ENCODE data around the gene FGF19. TPM values are rescaled to one million over a fixed set of nuclear protein-coding genes. Genes with fewer than 3 reads are reported as not detected.
A peak's percentile ranks its signal among the peaks of the same experiment; 100 is the strongest.

FGF19 gene
- total and polyA plus RNA-seq, 2 experiments from 2014 or later, result not detected

DNA sequence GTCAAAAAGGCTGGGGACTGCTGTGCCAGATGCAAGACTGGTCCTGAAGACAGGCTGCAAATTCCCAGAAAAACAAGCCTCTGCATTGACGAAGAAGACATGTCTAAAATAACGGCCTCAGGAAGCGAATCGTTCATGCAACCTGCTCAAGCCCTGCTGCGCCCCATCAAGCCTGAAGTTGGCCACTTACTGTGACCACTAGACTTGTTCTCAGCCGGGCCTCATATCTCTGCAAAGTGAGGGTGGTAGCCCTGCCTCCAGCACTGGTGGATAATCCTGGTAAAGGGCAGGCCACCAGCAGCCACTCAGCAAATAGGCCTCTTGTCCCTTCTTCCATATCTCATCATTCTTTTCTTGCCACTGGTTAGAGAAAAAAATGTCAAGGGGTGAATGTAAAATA lies 40.5 kb downstream of the FGF19 start:
- no peaks in the 10 kb centered on the region for H3K9me3 ChIP-seq (ENCODE audit: low read depth)
- no peak for DNase-seq
- H3K36me3 ChIP-seq (ENCODE audit: low read depth), result peaks cover 4% of the 10 kb centered on the region; the same call in 1 of the 2 replicates
- no peaks in the 10 kb centered on the region for H4K20me1 ChIP-seq (ENCODE audit: insufficient read depth)
- H2AFZ ChIP-seq, result no peak overlapping the region
- H3K9me2 ChIP-seq (ENCODE audit: insufficient read depth), result no peaks in the 10 kb centered on the region
- no peak overlapping the region for H3K4me3 ChIP-seq
- H3K4me2 ChIP-seq (ENCODE audit: unreplicated experiment), result no peak overlapping the region
- WGBS, 2 experiments (ENCODE audit: low coverage in 1 of 2, low lambda C conversion rate in 2 of 2, missing lambda C conversion rate in 2 of 2), result 94 to 98% methylated on average over 6 of the region's 6 CpGs
- H3K27me3 ChIP-seq (replicated peaks; ENCODE audit: insufficient read depth), result no peaks in the 10 kb centered on the region
- no peak for TF ChIP-seq EZH2 (IDR thresholded peaks at IDR 0.05; ENCODE audit: insufficient read depth, poor library complexity, severe bottlenecking)
- TF ChIP-seq EZH2phosphoT487 (IDR thresholded peaks at IDR 0.05; ENCODE audit: insufficient read depth, low read depth), result no peak
- no peak overlapping the region for H3K9ac ChIP-seq
- H3K4me1 ChIP-seq (ENCODE audit: insufficient read depth), result no peaks in the 10 kb centered on the region
- peaks cover 12% of the 10 kb centered on the region for H3K79me2 ChIP-seq (ENCODE audit: insufficient read depth)
- no peak overlapping the region for H3K27ac ChIP-seq
- in situ Hi-C loops (cut with MboI), result no loop called here
- 0 out of 2 replicates have a peak, but pooled peaks cover 5% of the 10 kb centered on the region for H3F3A ChIP-seq (ENCODE audit: insufficient read depth)

DNA sequence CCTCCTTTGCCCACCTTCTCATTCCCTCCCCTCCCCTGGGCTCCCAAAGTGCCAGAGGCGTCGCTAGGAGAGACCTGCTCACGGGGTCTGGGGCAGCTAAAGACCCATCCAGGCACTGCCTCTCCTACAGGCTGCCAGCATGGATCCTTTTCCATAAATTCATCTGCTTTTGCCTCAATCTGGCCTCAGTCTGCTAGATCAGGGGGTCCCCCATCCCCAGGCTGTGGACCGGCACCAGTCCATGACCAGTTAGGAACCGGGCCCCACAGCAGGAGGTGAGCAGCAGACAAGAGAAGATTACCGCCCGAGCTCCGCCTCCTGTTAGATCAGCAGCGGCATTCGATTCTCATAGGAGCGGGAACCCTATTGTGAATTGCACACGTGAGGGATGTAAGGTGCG lies 41.0 kb downstream of the FGF19 start:
- TF ChIP-seq EZH2phosphoT487 (IDR thresholded peaks at IDR 0.05; ENCODE audit: insufficient read depth, low read depth) (no peak), EZH2 (IDR thresholded peaks at IDR 0.05; ENCODE audit: insufficient read depth, poor library complexity, severe bottlenecking) (no peak)
- DNase-seq, result no peak
- Histone ChIP-seq H2AFZ (no peak overlapping the region), H3K9me2 (ENCODE audit: insufficient read depth) (no peaks in the 10 kb centered on the region), H3K4me1 (ENCODE audit: insufficient read depth) (no peaks in the 10 kb centered on the region), H3K4me2 (ENCODE audit: unreplicated experiment) (no peak overlapping the region), H3K27ac (no peak overlapping the region), H3K27me3 (replicated peaks; ENCODE audit: insufficient read depth) (no peaks in the 10 kb centered on the region), H3K9me3 (ENCODE audit: low read depth) (no peaks in the 10 kb centered on the region), H4K20me1 (ENCODE audit: insufficient read depth) (no peaks in the 10 kb centered on the region), H3K79me2 (ENCODE audit: insufficient read depth) (peaks cover 9% of the 10 kb centered on the region; the same call in 1 of the 2 replicates), H3K9ac (no peak overlapping the region), H3K4me3 (no peak overlapping the region), H3K36me3 (ENCODE audit: low read depth) (peaks cover 4% of the 10 kb centered on the region; the same call in 1 of the 2 replicates), H3F3A (ENCODE audit: insufficient read depth) (0 out of 2 replicates have a peak, but pooled peaks cover 5% of the 10 kb centered on the region)
- WGBS, 2 experiments (ENCODE audit: low coverage in 1 of 2, low lambda C conversion rate in 2 of 2, missing lambda C conversion rate in 2 of 2), result 91 to 93% methylated on average over 13 of the region's 13 CpGs
- in situ Hi-C loops (cut with MboI), result no loop called here

DNA sequence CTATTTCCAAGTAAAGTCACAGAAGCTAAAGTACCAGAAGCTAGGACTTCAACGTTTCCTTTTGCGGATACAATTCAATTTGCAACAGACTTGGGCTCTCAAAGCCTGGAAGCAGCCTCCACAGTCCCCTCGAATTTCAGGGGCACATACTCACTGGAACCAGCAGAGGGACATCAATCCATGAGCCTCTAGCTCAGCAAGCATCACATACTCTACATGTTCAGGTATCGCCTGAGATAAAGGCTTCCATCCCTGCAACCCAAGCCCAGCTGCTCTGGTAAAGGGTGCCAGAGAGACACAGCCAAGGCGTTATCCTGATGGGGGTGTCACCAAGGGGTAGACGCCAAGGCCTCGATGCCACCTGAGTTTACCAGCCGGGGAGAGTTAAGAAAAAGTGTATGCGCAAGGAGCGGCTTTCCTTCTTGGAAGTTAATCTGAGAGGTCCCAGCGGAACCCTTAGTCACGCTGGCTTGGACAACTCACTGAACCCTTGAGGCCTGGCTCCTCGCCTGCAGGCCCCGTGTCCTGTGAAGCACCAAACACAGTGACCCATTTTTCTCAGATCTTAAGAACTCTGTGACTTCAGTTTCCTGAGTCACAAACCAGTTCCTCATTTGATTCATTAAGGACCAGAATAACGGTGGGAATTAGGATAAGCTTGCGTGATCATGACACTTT lies 41.7 kb downstream of the FGF19 start:
- H4K20me1 ChIP-seq (ENCODE audit: insufficient read depth), result no peaks in the 10 kb centered on the region
- in situ Hi-C loops (cut with MboI), result no loop called here
- H3F3A ChIP-seq (ENCODE audit: insufficient read depth), result 0 out of 2 replicates have a peak, but pooled peaks cover 5% of the 10 kb centered on the region
- H3K4me3 ChIP-seq, result no peak overlapping the region
- 79% methylated on average over 16 of the region's 16 CpGs for WGBS, 2 experiments (ENCODE audit: low coverage in 1 of 2, low lambda C conversion rate in 2 of 2, missing lambda C conversion rate in 2 of 2)
- H3K9ac ChIP-seq, result no peak overlapping the region
- no peak overlapping the region for H3K27ac ChIP-seq
- H3K4me2 ChIP-seq (ENCODE audit: unreplicated experiment), result no peak overlapping the region
- no peak overlapping the region for H2AFZ ChIP-seq
- H3K27me3 ChIP-seq (replicated peaks; ENCODE audit: insufficient read depth), result no peaks in the 10 kb centered on the region
- H3K79me2 ChIP-seq (ENCODE audit: insufficient read depth), result peaks cover 6% of the 10 kb centered on the region; the same call in 1 of the 2 replicates
- peak; percentile 36 for DNase-seq
- no peaks in the 10 kb centered on the region for H3K36me3 ChIP-seq (ENCODE audit: low read depth)
- no peaks in the 10 kb centered on the region for H3K9me3 ChIP-seq (ENCODE audit: low read depth)
- no peaks in the 10 kb centered on the region for H3K9me2 ChIP-seq (ENCODE audit: insufficient read depth)
- H3K4me1 ChIP-seq (ENCODE audit: insufficient read depth), result no peaks in the 10 kb centered on the region
- TF ChIP-seq EZH2 (IDR thresholded peaks at IDR 0.05; ENCODE audit: insufficient read depth, poor library complexity, severe bottlenecking), result no peak
- TF ChIP-seq EZH2phosphoT487 (IDR thresholded peaks at IDR 0.05; ENCODE audit: insufficient read depth, low read depth), result no peak

DNA sequence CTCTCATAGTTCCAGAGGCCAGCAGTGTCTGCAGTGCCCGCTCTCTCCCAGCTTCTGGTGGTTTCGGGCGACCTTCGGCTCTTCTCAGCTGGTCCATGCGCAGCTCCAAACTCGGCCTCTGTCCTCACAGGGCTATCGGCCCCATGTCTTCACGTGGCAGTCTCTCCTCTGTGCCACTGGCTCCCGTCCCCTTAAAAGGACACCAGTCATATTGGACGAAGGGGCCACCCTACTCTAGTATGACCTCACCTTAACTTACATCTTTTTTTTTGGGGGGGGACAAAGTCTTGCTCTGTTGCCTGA lies 42.5 kb downstream of the FGF19 start:
- Histone ChIP-seq H3K36me3 (ENCODE audit: low read depth) (no peaks in the 10 kb centered on the region), H3K4me2 (ENCODE audit: unreplicated experiment) (no peak overlapping the region), H3K9me2 (ENCODE audit: insufficient read depth) (no peaks in the 10 kb centered on the region), H3F3A (ENCODE audit: insufficient read depth) (0 out of 2 replicates have a peak, but pooled peaks cover 5% of the 10 kb centered on the region), H3K27ac (no peak overlapping the region), H3K4me1 (ENCODE audit: insufficient read depth) (no peaks in the 10 kb centered on the region), H3K9ac (no peak overlapping the region), H3K79me2 (ENCODE audit: insufficient read depth) (no peaks in the 10 kb centered on the region), H4K20me1 (ENCODE audit: insufficient read depth) (no peaks in the 10 kb centered on the region), H2AFZ (no peak overlapping the region), H3K4me3 (no peak overlapping the region), H3K9me3 (ENCODE audit: low read depth) (no peaks in the 10 kb centered on the region), H3K27me3 (replicated peaks; ENCODE audit: insufficient read depth) (no peaks in the 10 kb centered on the region)
- TF ChIP-seq EZH2phosphoT487 (IDR thresholded peaks at IDR 0.05; ENCODE audit: insufficient read depth, low read depth), result no peak
- TF ChIP-seq EZH2 (IDR thresholded peaks at IDR 0.05; ENCODE audit: insufficient read depth, poor library complexity, severe bottlenecking), result no peak
- no peak for DNase-seq
- in situ Hi-C loops (cut with MboI), result no loop called here
- WGBS, 2 experiments (ENCODE audit: low coverage in 1 of 2, low lambda C conversion rate in 2 of 2, missing lambda C conversion rate in 2 of 2), result 66 to 69% methylated on average over 10 of the region's 10 CpGs

Data from GM23248 (cell line).